ENCODE measurements around the gene GNPAT. TPM values are rescaled to one million over a fixed set of nuclear protein-coding genes. Genes with fewer than 3 reads are reported as not detected.

The GNPAT gene
- total RNA-seq, 1 experiment from 2014 or later = 21.8 TPM

DNA sequence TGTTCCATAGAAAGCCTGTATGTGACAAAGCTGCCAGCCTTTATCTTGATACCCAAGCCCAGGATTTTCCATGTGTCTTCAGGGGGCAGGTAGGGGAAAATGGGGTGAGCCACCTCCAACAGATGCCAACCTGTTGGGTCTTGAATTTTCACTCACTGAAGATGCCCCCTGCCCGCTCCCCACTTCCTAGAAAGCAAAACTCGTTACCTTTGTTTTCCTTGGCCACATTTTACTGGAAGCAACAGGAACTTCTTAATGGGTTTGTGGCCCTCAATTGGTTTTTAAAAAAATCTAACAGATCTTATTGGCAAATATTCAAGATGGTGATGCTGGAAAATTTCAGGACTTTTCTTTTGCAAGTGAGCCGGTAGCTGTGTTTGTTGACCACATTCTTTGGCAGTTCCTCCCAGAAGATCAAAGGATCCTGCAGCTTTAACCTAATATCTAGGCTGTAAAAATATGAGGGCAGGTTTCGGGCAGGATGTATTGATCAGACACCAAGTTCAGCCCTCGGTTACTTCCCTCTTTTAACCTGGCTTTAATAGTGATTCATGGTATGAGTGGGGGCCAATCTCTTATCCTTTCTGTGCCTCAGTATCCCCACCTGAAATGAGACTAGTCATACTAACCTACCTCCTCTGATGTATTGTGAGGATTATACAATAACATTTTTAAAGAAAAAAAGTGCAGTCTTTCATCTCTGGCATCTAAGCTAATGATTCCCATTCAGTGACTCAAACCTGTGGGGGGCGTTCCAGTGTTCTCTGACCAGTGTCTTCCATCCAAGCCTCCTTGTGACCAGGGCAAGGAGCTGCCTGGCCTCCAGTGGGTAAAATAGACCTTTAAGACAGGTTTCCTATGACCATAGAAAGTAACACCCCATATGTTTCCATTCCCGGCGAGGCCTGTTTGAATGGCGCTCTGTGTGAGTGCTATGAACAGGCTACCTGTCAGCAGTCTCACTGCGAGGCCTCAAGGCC lies 21.3 kb upstream of the GNPAT start:
- 0 out of 2 replicates have a peak, but pooled peaks cover 3% of the 10 kb centered on the region for H3F3A ChIP-seq (ENCODE audit: insufficient read depth, low read depth)
- no peak overlapping the region for H2AFZ ChIP-seq
- H3K4me3 ChIP-seq = no peak overlapping the region
- DNase-seq = no peak
- H3K9me3 ChIP-seq (ENCODE audit: insufficient read depth, low read depth) = no peaks in the 10 kb centered on the region
- peaks cover 16% of the 10 kb centered on the region for H3K27me3 ChIP-seq (ENCODE audit: insufficient read depth, low read depth)
- H3K4me1 ChIP-seq (replicated peaks; ENCODE audit: insufficient read depth) = no peaks in the 10 kb centered on the region
- H3K4me2 ChIP-seq = no peak overlapping the region
- H3K27ac ChIP-seq = no peak overlapping the region
- H4K20me1 ChIP-seq (ENCODE audit: insufficient read depth) = no peaks in the 10 kb centered on the region
- no peaks in the 10 kb centered on the region for H3K9me2 ChIP-seq (ENCODE audit: insufficient read depth)
- ChIA-PET CTCF (no interaction called here), POLR2A (ENCODE audit: unreplicated experiment) (no interaction called here)
- no TSS peak for BruUV-seq (replicated peaks)
- no peaks in the 10 kb centered on the region for H3K79me2 ChIP-seq (ENCODE audit: low read depth)
- no peaks in the 10 kb centered on the region; the same call in 1 of the 2 replicates for H3K36me3 ChIP-seq (ENCODE audit: low read depth)
- TF ChIP-seq CTCF (conservative IDR thresholded peaks at IDR 0.05) (no peak), EZH2 (IDR thresholded peaks at IDR 0.05; ENCODE audit: low read depth) (no peak)
- intact Hi-C loops (cut with micrococcal nuclease; ENCODE audit: unreplicated experiment) = loop anchor here (10.0 kb wide), 1 partner anchor 355 kb away; the partner anchor contains the start of gene C1orf198

DNA sequence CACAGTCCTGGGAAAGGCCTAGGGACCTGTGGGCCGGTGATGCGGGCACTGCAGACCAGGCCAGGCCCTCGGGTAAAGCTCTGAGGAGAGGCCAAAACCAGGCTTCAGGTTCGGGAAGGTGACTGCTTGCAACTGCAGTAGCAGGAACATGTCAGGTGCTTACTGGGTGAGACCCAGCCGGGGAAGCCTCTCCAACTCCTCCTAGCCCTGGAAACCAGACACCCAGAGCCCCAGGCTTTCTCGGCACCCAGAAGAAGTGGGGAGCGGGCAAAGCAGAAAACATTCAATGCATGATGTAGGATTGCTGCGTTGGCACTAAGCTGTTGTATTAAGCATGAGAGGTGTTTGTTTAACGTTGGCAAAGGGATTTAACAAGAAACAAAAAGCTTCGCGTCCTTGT lies 20.2 kb upstream of the GNPAT start:
- Histone ChIP-seq H3K4me3 (no peak overlapping the region), H2AFZ (no peak overlapping the region), H3K4me1 (replicated peaks; ENCODE audit: insufficient read depth) (no peaks in the 10 kb centered on the region), H3K9me2 (ENCODE audit: insufficient read depth) (no peaks in the 10 kb centered on the region), H3K27me3 (ENCODE audit: insufficient read depth, low read depth) (peaks cover 13% of the 10 kb centered on the region), H3K9me3 (ENCODE audit: insufficient read depth, low read depth) (no peaks in the 10 kb centered on the region), H3K36me3 (ENCODE audit: low read depth) (no peaks in the 10 kb centered on the region; the same call in 1 of the 2 replicates), H3F3A (ENCODE audit: insufficient read depth, low read depth) (0 out of 2 replicates have a peak, but pooled peaks cover 3% of the 10 kb centered on the region), H3K79me2 (ENCODE audit: low read depth) (no peaks in the 10 kb centered on the region), H4K20me1 (ENCODE audit: insufficient read depth) (no peaks in the 10 kb centered on the region), H3K27ac (no peak overlapping the region), H3K4me2 (no peak overlapping the region)
- BruUV-seq (replicated peaks) = no TSS peak
- ChIA-PET CTCF (no interaction called here), POLR2A (ENCODE audit: unreplicated experiment) (no interaction called here)
- intact Hi-C loops (cut with micrococcal nuclease; ENCODE audit: unreplicated experiment) = no loop called here
- TF ChIP-seq EZH2 (IDR thresholded peaks at IDR 0.05; ENCODE audit: low read depth) (no peak), CTCF (conservative IDR thresholded peaks at IDR 0.05) (no peak)
- no peak for DNase-seq

- no peak for DNase-seq
- Histone ChIP-seq H3K9me2 (ENCODE audit: insufficient read depth) (no peaks in the 10 kb centered on the region), H2AFZ (no peak overlapping the region), H3K4me1 (replicated peaks; ENCODE audit: insufficient read depth) (no peaks in the 10 kb centered on the region), H3F3A (ENCODE audit: insufficient read depth, low read depth) (0 out of 2 replicates have a peak, but pooled peaks cover 2% of the 10 kb centered on the region), H3K9me3 (ENCODE audit: insufficient read depth, low read depth) (no peaks in the 10 kb centered on the region), H3K27me3 (ENCODE audit: insufficient read depth, low read depth) (no peaks in the 10 kb centered on the region), H3K36me3 (ENCODE audit: low read depth) (peaks cover 5% of the 10 kb centered on the region; the same call in 1 of the 2 replicates), H3K4me2 (no peak overlapping the region), H4K20me1 (ENCODE audit: insufficient read depth) (no peaks in the 10 kb centered on the region), H3K27ac (no peak overlapping the region), H3K4me3 (no peak overlapping the region), H3K79me2 (ENCODE audit: low read depth) (no peaks in the 10 kb centered on the region)
- intact Hi-C loops (cut with micrococcal nuclease; ENCODE audit: unreplicated experiment) = no loop called here
- no TSS peak for BruUV-seq (replicated peaks)
- ChIA-PET POLR2A (ENCODE audit: unreplicated experiment) (no interaction called here), CTCF (no interaction called here)
- TF ChIP-seq EZH2 (IDR thresholded peaks at IDR 0.05; ENCODE audit: low read depth) (no peak), CTCF (conservative IDR thresholded peaks at IDR 0.05) (no peak)
These were observed 14.9 kb upstream of the GNPAT start for GRCh38 chr1:231226156-231226555.
